ENCODE data around the gene PLAC1. TPM values are rescaled to one million over a fixed set of nuclear protein-coding genes. Genes with fewer than 3 reads are reported as not detected.

The PLAC1 gene
- total RNA-seq, 3 donors from 2014 or later (not counting 1 experiment from before 2014, with no cell fraction given), result not detected

- DNase-seq (peak in 1 of 2 donors; percentile 28), ATAC-seq (no peak)
- Histone ChIP-seq H3K36me3 (ENCODE audit: control insufficient read depth, insufficient read depth, low read length) (no peaks in the 10 kb centered on the region), H3K4me3 (ENCODE audit: low read length) (peak overlapping the region; percentile 31), H3K27ac (ENCODE audit: low read length) (no peak overlapping the region), H3K27me3 (ENCODE audit: control insufficient read depth, insufficient read depth, low read length) (peaks cover 56% of the 10 kb centered on the region), H3K4me1 (ENCODE audit: control insufficient read depth, insufficient read depth, low read length) (peaks cover 23% of the 10 kb centered on the region), H3K9me3 (ENCODE audit: control insufficient read depth, insufficient read depth, low read length) (no peaks in the 10 kb centered on the region)
- WGBS (ENCODE audit: insufficient coverage), result 3% methylated on average over 32 of the region's 33 CpGs
- TF ChIP-seq CTCF (IDR thresholded peaks at IDR 0.05), result no peak
- Mint-ChIP-seq H3K27ac (peak overlapping the region in 1 of 2 donors; percentile 40), H3K27me3 (ENCODE audit: low read depth in 2 of 2) (peaks cover 38 to 80% of the 10 kb centered on the region in 2 donors), H3K9me3 (no peaks in the 10 kb centered on the region), H3K4me3 (peak overlapping the region; percentile 85), H3K36me3 (no peaks in the 10 kb centered on the region), H3K4me1 (peaks cover 20 to 26% of the 10 kb centered on the region in 2 donors)
- intact Hi-C loops (cut with micrococcal nuclease), result no loop called here
Measured at GRCh38 chrX:134548257-134549201, 109.7 kb downstream of the PLAC1 start.

GRCh38 chrX:134547047-134547679 lies 111.1 kb downstream of the PLAC1 start:
- Mint-ChIP-seq H3K27ac (no peak overlapping the region), H3K4me1 (peaks cover 20 to 31% of the 10 kb centered on the region in 2 donors), H3K4me3 (no peak overlapping the region), H3K27me3 (ENCODE audit: low read depth in 2 of 2) (peaks cover 38 to 79% of the 10 kb centered on the region in 2 donors), H3K9me3 (no peaks in the 10 kb centered on the region), H3K36me3 (no peaks in the 10 kb centered on the region)
- DNase-seq (no peak), ATAC-seq (no peak)
- intact Hi-C loops (cut with micrococcal nuclease), result no loop called here
- 77% methylated on average over 7 of the region's 7 CpGs for whole genome bisulfite sequencing (ENCODE audit: insufficient coverage)
- Histone ChIP-seq H3K4me1 (ENCODE audit: control insufficient read depth, insufficient read depth, low read length) (peaks cover 23% of the 10 kb centered on the region), H3K36me3 (ENCODE audit: control insufficient read depth, insufficient read depth, low read length) (no peaks in the 10 kb centered on the region), H3K27ac (ENCODE audit: low read length) (no peak overlapping the region), H3K27me3 (ENCODE audit: control insufficient read depth, insufficient read depth, low read length) (peaks cover 56% of the 10 kb centered on the region), H3K9me3 (ENCODE audit: control insufficient read depth, insufficient read depth, low read length) (no peaks in the 10 kb centered on the region), H3K4me3 (ENCODE audit: low read length) (no peak overlapping the region)
- no peak for TF ChIP-seq CTCF (IDR thresholded peaks at IDR 0.05)

DNA sequence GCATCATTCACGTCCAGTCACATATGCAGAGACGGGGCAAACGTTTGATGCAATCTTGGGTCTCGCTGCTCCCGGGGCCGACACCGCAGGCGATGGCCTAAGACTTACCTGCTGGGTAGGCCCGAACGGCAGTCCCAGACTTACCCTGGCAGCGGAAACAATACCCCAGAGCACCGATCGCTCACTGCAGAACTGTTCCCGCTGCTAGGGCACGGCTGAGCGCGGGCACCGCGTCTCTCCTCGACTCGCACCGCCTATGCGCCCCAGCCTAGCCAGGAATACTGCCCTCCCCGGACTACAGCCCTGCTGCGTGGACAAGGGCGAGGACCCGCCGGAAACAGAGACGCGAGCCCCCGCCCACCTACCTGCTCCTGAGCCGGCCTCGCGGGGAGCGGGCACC lies 112.1 kb downstream of the PLAC1 start:
- DNase-seq, result no peak
- Mint-ChIP-seq H3K4me3 (no peak overlapping the region), H3K27ac (no peak overlapping the region), H3K4me1 (peaks cover 20 to 31% of the 10 kb centered on the region in 2 donors), H3K27me3 (ENCODE audit: low read depth in 2 of 2) (peaks cover 38 to 71% of the 10 kb centered on the region in 2 donors), H3K36me3 (no peaks in the 10 kb centered on the region), H3K9me3 (no peaks in the 10 kb centered on the region)
- Histone ChIP-seq H3K9me3 (ENCODE audit: control insufficient read depth, insufficient read depth, low read length) (no peaks in the 10 kb centered on the region), H3K4me1 (ENCODE audit: control insufficient read depth, insufficient read depth, low read length) (peaks cover 23% of the 10 kb centered on the region), H3K36me3 (ENCODE audit: control insufficient read depth, insufficient read depth, low read length) (no peaks in the 10 kb centered on the region), H3K27me3 (ENCODE audit: control insufficient read depth, insufficient read depth, low read length) (peaks cover 56% of the 10 kb centered on the region), H3K27ac (ENCODE audit: low read length) (no peak overlapping the region), H3K4me3 (ENCODE audit: low read length) (no peak overlapping the region)
- ATAC-seq, result no peak
- WGBS (ENCODE audit: insufficient coverage), result 91% methylated on average over 35 of the region's 35 CpGs
- TF ChIP-seq CTCF (IDR thresholded peaks at IDR 0.05), result no peak
- intact Hi-C loops (cut with micrococcal nuclease), result no loop called here
